SW 1271 (cell line): Measurements from ENCODE around the gene EDDM13.
"Not testable (repeated sequence)": the region's sequence is repeated elsewhere in the genome, so short reads cannot be mapped to it uniquely, and the experiment has no call there.

Experiments used
- DNase-seq, 2 experiments: peaks; one replicate each; lab custom pipeline; 2025; lab: John Stamatoyannopoulos, UW

EDDM13 gene

GRCh38 chr19:56295531-56296455 lies 23.2 kb downstream of the EDDM13 start:
- no peak for DNase-seq

GRCh38 chr19:56297010-56297409 lies 24.5 kb downstream of the EDDM13 start:
- no peak for DNase-seq

GRCh38 chr19:56299688-56300087 lies 27.1 kb downstream of the EDDM13 start:
- DNase-seq, result no peak

- no peak for DNase-seq
These were observed 28.6 kb downstream of the EDDM13 start for GRCh38 chr19:56301155-56301554.

GRCh38 chr19:56301886-56302620 lies 29.5 kb downstream of the EDDM13 start:
- no peak for DNase-seq

GRCh38 chr19:56304243-56304642 lies 31.7 kb downstream of the EDDM13 start:
- no peak for DNase-seq

GRCh38 chr19:56306016-56306415 lies 33.5 kb downstream of the EDDM13 start:
- no peak for DNase-seq

GRCh38 chr19:56307062-56307461 lies 34.5 kb downstream of the EDDM13 start:
- DNase-seq, result not testable (repeated sequence)

GRCh38 chr19:56308792-56309191 lies 36.2 kb downstream of the EDDM13 start:
- no peak for DNase-seq

- DNase-seq, result peak in 1 of 2 experiments; percentile 15
These were observed 37.1 kb downstream of the EDDM13 start for GRCh38 chr19:56309511-56310185.

GRCh38 chr19:56310462-56310861 lies 37.9 kb downstream of the EDDM13 start:
- DNase-seq, result no peak

- no peak for DNase-seq
These were observed 39.8 kb downstream of the EDDM13 start for GRCh38 chr19:56312342-56312741.

GRCh38 chr19:56312787-56313657 lies 40.5 kb downstream of the EDDM13 start:
- no peak for DNase-seq

- no peak for DNase-seq
These were observed 41.5 kb downstream of the EDDM13 start for GRCh38 chr19:56314018-56314380.

- DNase-seq, result peak; percentile 67 to 94
These were observed 42.0 kb downstream of the EDDM13 start, which contains the start of gene ZSCAN5A for GRCh38 chr19:56314381-56315076. Gene ZSCAN5A (minus strand): TSS chr19:56314839. CDS start chr19:56225046, 89,793 bp downstream.

- peak; percentile 82 to 94 for DNase-seq
These were observed 42.7 kb downstream of the EDDM13 start for GRCh38 chr19:56315077-56315828.

GRCh38 chr19:56316728-56317127 lies 44.2 kb downstream of the EDDM13 start:
- no peak for DNase-seq

GRCh38 chr19:56317749-56318148 lies 45.2 kb downstream of the EDDM13 start:
- DNase-seq, result no peak

GRCh38 chr19:56319991-56320390 lies 47.4 kb downstream of the EDDM13 start:
- no peak for DNase-seq
